Fibroblast of lung (primary cell): ENCODE results near the gene ASAP3. TPM values are rescaled to one million over a fixed set of nuclear protein-coding genes. Genes with fewer than 3 reads are reported as not detected.

Source experiments
- DNase-seq, 2 donors: peaks; one replicate each; pipeline versions ENCODE4 v3.0.0 to v3.0.0-alpha.2; 2010; ENCODE audit warnings: low read depth in 2 of 2
- H2AFZ ChIP-seq: 2 replicates; pipeline ENCODE4 v1.5.1; 2012; ENCODE audit warnings: low read length, control low read depth, inconsistent platforms
- H3K27ac ChIP-seq: 2 replicates; pipeline ENCODE4 v1.5.1; 2011; ENCODE audit warnings: low read length, control low read depth; ENCODE audit not compliant: insufficient read depth
- H3K27me3 ChIP-seq: 2 replicates; pipeline ENCODE4 v1.5.1; 2011; ENCODE audit warnings: mild to moderate bottlenecking, low read length; ENCODE audit not compliant: control insufficient read depth, insufficient read depth
- H3K36me3 ChIP-seq: 2 replicates; pipeline ENCODE4 v1.5.1; 2011; ENCODE audit warnings: low read length; ENCODE audit not compliant: control insufficient read depth, insufficient read depth
- H3K4me1 ChIP-seq: 2 replicates; pipeline ENCODE4 v1.5.1; 2011; ENCODE audit warnings: low read length; ENCODE audit not compliant: control insufficient read depth, insufficient read depth; ENCODE audit errors: extremely low read depth
- H3K4me2 ChIP-seq: 2 replicates; pipeline ENCODE4 v1.5.1; 2011; ENCODE audit warnings: low read length, control low read depth; ENCODE audit not compliant: insufficient read depth; ENCODE audit errors: extremely low read depth
- H3K4me3 ChIP-seq, 4 experiments: fragments of 200-600 bp in 1 of 4; sonication (generic) in 1 of 4; replicated peaks in 1 of 4; 2 replicates each; pipeline ENCODE4 v1.5.1; 2011 to 2016; ENCODE audit warnings: low read length in 4 of 4, low read depth in 3 of 4, mild to moderate bottlenecking in 3 of 4, control low read depth in 2 of 4, inconsistent platforms in 1 of 4, mixed read lengths in 1 of 4; ENCODE audit not compliant: insufficient read depth in 1 of 4; ENCODE audit errors: control extremely low read depth in 1 of 4
- H3K79me2 ChIP-seq: 2 replicates; pipeline ENCODE4 v1.5.1; 2012; ENCODE audit warnings: mild to moderate bottlenecking, low read length, inconsistent platforms; ENCODE audit not compliant: control insufficient read depth, insufficient read depth
- H3K9ac ChIP-seq: 2 replicates; pipeline ENCODE4 v1.5.1; 2011; ENCODE audit warnings: mild to moderate bottlenecking, low read length, control low read depth; ENCODE audit not compliant: insufficient read depth
- H3K9me3 ChIP-seq: 2 replicates; pipeline ENCODE4 v1.5.1; 2012; ENCODE audit warnings: low read depth, low read length; ENCODE audit not compliant: control insufficient read depth, insufficient read depth
- H4K20me1 ChIP-seq: 2 replicates; pipeline ENCODE4 v1.5.1; 2011; ENCODE audit warnings: low read length; ENCODE audit not compliant: control insufficient read depth, insufficient read depth; ENCODE audit errors: extremely low read depth
- EZH2 ChIP-seq: IDR thresholded peaks from 2 replicates; pipeline ENCODE4 v1.5.1; 2012; ENCODE audit warnings: low read length, control low read depth, mild to moderate bottlenecking; ENCODE audit errors: missing control alignments
- polyA plus RNA-seq, 2 donors: library from polyadenylated mRNA; depleted of rRNA in 1 of 2; stranded (reverse) in 1 of 2; unstranded in 1 of 2; fragments of >200 nt; gene quantifications; 2 replicates each; pipeline ENCODE4 v1.2.1, GENCODE V29; 2011 to 2012; ENCODE audit warnings: missing spikeins in 1 of 2
- total RNA-seq: library from RNA; depleted of rRNA; stranded (reverse); fragments of >200 nt; gene quantifications from 2 replicates; pipeline ENCODE4 v1.2.1, GENCODE V29; 2014
- TF ChIP-seq, protein P1 (sequence below), 2 donors: IDR thresholded peaks in 1 of 2; conservative IDR thresholded peaks in 1 of 2; 1 replicate in 1 of 2; 2 replicates in 1 of 2; pipeline ENCODE4 v1.5.1; 2011 to 2012; ENCODE audit warnings: low read length in 2 of 2, control low read depth in 1 of 2, inconsistent platforms in 1 of 2, low read depth in 1 of 2, mild to moderate bottlenecking in 1 of 2

The ASAP3 gene
- total and polyA plus RNA-seq, 2 donors (not counting 1 experiment from before 2014, with no cell fraction given), result 14.2 to 73.2 TPM

DNA sequence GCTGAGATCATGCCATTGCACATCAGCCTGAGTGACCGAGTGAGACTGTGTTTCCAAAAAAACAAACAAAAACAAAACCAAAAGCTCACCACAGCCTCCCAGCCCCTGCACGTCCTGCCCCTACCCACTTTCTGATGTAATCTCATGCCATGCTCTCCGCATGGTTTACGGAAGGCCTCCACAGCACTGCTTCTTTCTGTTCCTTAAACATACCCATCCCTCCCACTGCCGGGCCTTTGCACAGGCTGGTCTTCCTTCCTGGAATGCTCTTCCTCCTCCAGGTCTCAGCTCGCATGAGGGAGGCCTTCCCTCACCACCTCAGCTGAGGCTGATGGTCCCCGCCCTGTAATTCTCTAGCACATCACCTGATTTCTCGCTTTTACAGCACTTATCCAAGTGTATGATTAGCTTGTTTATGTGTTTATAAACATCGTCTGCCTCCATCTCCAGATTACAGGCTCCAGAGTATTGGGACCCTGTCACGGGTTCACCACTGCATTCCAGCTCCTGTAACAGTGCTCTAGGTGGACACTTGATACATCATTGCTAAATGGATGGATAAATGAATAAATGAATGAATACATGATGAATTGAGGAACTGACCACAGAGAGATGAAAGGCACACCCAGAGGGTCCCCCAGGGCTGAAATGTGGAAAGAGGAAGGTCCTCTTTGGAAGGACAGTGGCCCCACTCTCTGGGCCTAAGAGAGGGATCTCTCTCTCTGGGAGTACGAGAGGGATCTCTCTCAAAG is 81.5 kb downstream of the ASAP3 start:
- no peak overlapping the region for H2AFZ ChIP-seq
- no peak overlapping the region for H3K9ac ChIP-seq
- DNase-seq, result peak in 1 of 2 donors; percentile 42
- TF ChIP-seq EZH2, result no peak
- TF ChIP-seq, protein P1, sequence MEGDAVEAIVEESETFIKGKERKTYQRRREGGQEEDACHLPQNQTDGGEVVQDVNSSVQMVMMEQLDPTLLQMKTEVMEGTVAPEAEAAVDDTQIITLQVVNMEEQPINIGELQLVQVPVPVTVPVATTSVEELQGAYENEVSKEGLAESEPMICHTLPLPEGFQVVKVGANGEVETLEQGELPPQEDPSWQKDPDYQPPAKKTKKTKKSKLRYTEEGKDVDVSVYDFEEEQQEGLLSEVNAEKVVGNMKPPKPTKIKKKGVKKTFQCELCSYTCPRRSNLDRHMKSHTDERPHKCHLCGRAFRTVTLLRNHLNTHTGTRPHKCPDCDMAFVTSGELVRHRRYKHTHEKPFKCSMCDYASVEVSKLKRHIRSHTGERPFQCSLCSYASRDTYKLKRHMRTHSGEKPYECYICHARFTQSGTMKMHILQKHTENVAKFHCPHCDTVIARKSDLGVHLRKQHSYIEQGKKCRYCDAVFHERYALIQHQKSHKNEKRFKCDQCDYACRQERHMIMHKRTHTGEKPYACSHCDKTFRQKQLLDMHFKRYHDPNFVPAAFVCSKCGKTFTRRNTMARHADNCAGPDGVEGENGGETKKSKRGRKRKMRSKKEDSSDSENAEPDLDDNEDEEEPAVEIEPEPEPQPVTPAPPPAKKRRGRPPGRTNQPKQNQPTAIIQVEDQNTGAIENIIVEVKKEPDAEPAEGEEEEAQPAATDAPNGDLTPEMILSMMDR (conservative IDR thresholded peaks at IDR 0.05 in 1 of 2, IDR thresholded peaks at IDR 0.05 in 1 of 2; ENCODE audit: low read depth in 1 of 2, low read length in 2 of 2), result no peak
- H3K4me3 ChIP-seq, result no peak overlapping the region
- H3K27ac ChIP-seq, result peak overlapping the region; percentile 55
- H3K36me3 ChIP-seq, result no peaks in the 10 kb centered on the region
- H3K27me3 ChIP-seq, result no peaks in the 10 kb centered on the region
- no peaks in the 10 kb centered on the region for H3K79me2 ChIP-seq
- no peaks in the 10 kb centered on the region for H3K9me3 ChIP-seq
- peaks cover 13% of the 10 kb centered on the region for H3K4me1 ChIP-seq
- H4K20me1 ChIP-seq, result no peaks in the 10 kb centered on the region
- H3K4me2 ChIP-seq, result no peak overlapping the region

DNA sequence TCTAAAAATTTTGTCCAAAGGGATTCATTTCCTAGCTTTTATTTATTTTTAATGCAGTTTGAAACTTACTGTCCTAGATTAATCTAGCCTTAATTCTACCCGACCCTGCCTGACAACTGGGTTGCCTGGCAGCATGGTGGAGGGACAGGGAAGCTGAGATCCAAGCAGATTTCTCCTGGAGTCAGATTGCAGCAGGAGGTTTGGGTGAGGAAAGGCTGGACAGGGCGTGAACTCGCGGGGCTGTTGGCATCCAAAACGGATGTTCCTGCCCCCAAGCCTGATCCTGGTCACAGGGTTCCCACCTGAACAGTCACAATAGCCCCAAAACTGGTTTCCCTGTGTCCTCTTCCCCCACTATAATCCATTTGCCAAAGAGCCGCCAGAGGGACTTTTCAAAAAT is 82.7 kb downstream of the ASAP3 start:
- no peaks in the 10 kb centered on the region for H3K27me3 ChIP-seq
- H3K4me1 ChIP-seq, result peaks cover 13% of the 10 kb centered on the region
- no peak overlapping the region for H2AFZ ChIP-seq
- H3K9me3 ChIP-seq, result no peaks in the 10 kb centered on the region
- no peaks in the 10 kb centered on the region for H3K79me2 ChIP-seq
- no peak for TF ChIP-seq EZH2
- TF ChIP-seq, protein P1 (conservative IDR thresholded peaks at IDR 0.05 in 1 of 2, IDR thresholded peaks at IDR 0.05 in 1 of 2; ENCODE audit: low read depth in 1 of 2, low read length in 2 of 2), result no peak
- no peak overlapping the region for H3K4me2 ChIP-seq
- H3K9ac ChIP-seq, result no peak overlapping the region
- no peak for DNase-seq
- H3K36me3 ChIP-seq, result no peaks in the 10 kb centered on the region
- no peak overlapping the region for H3K4me3 ChIP-seq
- no peak overlapping the region for H3K27ac ChIP-seq
- H4K20me1 ChIP-seq, result no peaks in the 10 kb centered on the region

DNA sequence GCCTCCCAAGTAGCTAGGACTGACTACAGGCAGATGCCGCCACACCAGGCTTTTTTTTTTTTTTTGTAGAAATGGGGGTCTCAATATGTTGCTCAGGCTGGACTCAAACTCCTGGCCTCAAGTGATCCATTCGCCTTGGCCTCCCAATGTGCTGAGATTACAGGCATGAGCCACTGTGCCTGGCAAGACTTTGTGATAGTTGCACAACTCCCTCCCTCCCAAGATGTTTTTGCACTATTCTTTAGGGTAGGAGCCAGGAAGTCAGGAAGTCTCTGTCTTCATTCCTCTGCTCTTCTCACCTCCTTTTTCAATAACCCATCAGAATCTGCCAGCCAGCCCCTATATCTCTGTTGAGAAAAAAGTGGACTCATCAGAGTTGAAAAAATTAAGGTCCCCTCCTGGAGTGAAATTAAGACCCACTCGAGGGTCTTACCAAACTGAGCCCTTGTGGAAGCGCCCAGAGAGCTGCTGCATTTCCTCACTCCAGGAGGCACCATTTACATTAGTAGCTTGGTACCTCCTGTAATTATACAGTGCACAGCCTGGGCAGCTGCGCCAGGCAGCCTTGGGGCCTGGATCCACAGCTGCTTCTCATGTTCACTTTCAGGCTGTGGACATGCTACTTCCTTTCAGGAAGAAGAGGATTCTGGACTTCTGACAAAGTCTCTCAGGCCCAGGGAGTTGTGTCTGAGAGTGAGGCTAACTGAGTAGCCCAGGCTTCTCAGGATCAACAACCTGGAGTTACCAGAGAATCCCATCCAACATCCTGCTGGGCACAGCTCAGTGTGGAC is 83.5 kb downstream of the ASAP3 start:
- peak in 1 of 2 donors; percentile 67 for DNase-seq

More for the DNA sequence above, 83.5 kb downstream of the ASAP3 start:
- TF ChIP-seq, protein P1 (conservative IDR thresholded peaks at IDR 0.05 in 1 of 2, IDR thresholded peaks at IDR 0.05 in 1 of 2; ENCODE audit: low read depth in 1 of 2, low read length in 2 of 2), result no peak
- TF ChIP-seq EZH2, result no peak
- no peak overlapping the region for H3K4me2 ChIP-seq
- H3K9ac ChIP-seq, result no peak overlapping the region
- no peak overlapping the region for H2AFZ ChIP-seq
- no peak overlapping the region for H3K4me3 ChIP-seq
- H3K36me3 ChIP-seq, result no peaks in the 10 kb centered on the region
- no peak overlapping the region for H3K27ac ChIP-seq
- no peaks in the 10 kb centered on the region for H3K79me2 ChIP-seq
- H4K20me1 ChIP-seq, result no peaks in the 10 kb centered on the region
- H3K4me1 ChIP-seq, result peaks cover 13% of the 10 kb centered on the region
- H3K9me3 ChIP-seq, result no peaks in the 10 kb centered on the region
- no peaks in the 10 kb centered on the region for H3K27me3 ChIP-seq
